ENCODE measurements around the gene ZDHHC7.
"Not testable (repeated sequence)": the region's sequence is repeated elsewhere in the genome, so short reads cannot be mapped to it uniquely, and the experiment has no call there.

ZDHHC7 gene

DNA sequence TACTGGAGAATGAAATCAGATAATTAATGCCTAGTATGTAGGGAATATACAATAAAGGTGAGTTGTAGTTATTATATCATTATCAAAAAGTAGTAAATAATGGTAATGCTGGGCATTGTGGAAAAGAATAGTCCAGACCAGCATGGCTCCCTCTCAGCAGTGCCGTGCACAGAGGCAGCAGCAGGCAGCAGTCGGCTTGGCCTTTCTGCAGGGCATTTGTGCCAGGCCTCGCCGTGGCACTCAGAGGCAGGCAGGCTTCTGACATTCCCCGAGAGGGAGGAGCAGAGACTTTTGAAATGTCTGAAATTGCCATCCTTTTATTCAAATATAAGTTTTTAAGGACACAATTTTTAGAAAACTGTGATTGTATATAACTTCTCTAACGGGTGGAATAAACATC lies 31.3 kb upstream of the ZDHHC7 start:
- peak; percentile 21 for DNase-seq (ENCODE audit: low spot score)

DNA sequence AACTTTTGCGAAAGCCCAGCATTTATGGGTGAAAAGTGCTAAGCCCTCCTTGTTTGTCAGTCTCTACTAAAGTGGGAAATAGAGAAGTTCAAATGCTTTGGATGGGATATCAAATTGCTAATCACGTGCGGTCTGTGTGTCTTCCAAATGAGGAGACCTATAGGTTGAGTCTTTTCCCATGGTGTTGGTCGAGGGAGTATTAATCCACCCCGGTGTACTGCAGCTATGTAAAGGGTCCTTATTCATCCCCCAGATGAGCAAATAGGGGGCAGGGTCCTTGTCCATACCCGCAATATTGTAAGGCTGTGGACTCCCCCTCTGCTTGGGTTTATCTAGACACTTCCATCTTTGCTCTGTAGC lies 30.8 kb upstream of the ZDHHC7 start:
- DNase-seq (ENCODE audit: low spot score), result no peak

DNA sequence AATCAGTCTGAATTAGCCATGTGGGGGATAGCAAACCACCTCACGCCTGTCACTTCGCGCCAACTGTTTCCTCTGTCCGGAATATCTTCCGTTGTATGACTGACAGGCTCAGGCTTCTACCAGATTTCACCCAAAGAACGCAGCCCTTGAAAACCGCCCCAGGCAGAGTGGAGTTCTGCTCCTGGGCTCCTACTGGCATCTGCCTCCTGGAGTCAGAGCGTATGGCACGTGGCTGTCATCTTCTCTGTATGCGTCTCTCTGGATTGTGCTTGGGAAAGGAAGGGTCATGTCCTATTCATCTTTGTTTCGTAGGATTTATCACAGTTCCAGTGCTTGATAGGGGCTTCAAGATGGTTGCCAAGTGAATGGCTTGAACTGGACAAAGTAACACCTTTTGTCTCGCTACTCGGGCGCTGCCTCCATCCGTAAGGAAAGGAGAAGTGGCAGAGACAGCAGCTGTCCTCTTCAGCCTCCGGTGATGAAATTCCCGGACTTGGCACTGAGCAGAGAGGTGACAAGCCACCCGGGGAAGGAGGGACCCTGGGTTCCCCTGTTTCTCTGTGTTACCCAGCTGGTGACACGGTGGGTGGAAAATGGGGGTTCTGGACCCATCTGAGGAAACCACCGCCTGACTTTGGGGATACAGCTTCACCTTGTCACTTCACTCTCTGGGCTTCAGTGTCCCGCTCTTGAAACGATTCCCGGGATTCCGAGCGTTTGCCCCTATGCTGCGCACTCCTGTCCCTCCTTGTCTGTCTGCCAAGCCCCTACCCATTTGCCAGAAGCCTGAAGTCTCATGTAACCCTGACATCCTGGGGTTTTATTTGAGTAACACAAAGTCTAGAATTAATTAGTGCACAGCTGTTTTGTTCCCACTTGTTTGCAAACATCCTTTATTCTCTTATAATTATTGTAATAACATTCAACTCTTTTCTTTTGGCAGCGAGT lies 30.2 kb upstream of the ZDHHC7 start:
- DNase-seq (ENCODE audit: low spot score), result peak; percentile 14

DNA sequence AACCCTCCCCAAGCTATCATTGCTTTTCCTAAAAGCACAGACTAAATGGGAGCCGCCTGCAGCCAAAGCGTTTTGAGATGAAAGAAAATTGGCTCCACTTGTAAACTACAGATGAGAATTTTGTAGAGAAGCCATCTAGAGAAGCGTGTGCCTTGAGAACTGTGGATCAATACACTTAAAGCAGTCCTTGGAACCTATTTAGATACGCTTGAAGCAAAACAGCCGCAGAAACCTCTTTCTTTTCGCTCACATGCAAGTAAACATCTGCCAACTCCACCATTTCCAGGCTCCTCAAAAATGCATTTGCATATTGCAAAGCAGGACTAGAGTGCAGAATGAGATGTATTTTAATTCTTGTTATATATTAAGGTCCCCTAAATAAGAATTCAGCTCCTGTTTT lies 29.4 kb upstream of the ZDHHC7 start:
- DNase-seq (ENCODE audit: low spot score), result no peak

DNA sequence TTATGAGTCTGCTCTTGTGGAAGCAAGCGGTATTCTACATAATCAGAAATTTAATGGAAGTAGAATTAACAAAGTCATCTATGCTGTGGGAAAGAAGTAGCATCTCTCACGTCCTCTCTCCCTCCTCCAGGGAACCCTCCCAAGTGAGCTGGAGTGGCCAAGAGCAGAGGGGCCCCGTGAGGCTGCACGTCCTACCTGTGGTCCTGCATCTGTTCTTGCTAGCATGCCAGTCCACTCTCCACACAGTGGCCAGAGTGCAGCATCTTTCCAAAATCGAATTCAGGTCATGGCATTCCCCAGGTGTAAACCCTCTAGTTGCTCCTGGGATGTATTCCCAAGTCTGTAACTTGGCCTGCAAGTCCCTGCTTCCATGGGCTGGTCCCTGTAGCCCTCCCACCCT lies 26.4 kb upstream of the ZDHHC7 start:
- DNase-seq (ENCODE audit: low spot score), result no peak

DNA sequence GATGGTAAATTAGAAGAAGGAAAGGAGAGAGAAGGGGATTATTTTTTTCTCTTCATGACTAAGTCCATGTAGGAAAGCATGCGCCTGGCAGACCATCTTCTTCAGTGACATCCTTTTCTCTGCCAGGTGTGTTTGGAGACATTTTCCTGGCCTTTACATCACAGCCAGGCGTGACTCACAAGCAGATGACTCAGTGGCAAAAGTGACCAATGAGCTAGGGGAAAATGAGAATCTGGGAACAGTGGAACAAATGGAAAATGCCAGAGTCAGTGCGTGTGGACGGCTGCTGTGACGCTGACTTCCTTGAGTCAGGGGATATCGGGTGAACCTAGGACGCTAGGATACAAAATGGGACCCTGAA lies 25.7 kb upstream of the ZDHHC7 start:
- no peak for DNase-seq (ENCODE audit: low spot score)

DNA sequence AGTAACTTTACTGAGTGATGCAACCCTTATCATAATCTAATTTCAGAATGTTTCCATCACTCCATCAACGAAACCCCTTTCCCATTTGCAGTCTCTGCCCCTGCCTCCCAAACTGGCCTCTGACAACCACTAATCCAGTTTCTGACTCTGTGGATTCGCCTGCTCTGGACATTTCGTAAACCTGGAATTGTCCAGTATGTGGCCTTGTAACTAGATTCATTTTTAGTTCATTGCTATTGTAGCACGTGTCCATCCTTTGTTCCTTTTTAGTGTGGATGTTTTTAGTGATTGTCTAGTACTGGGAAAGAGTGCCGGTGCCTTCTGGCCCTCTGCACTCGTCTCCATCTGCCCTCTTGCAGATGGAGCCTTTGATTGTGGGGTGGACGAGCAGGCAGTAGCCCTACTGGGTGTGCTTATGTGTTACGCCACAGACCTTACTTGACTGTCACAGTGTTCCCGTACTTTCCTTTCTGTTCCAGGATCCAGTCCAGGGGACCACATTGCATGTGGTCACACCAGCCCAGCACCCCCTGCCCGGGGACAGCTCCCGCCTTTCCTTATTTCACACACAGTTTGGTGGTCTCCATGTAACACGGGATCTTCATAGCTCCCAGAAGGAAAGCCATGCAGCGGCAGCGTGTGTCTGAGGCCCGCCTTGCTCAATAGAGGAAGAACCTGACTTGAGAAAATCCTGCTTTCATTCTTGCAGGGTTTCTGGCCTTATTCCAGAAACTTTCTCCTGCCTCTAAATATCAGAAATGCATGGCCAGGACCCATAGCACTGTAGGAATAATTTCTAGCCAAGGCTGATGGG lies 25.1 kb upstream of the ZDHHC7 start:
- DNase-seq (ENCODE audit: low spot score), result no peak

DNA sequence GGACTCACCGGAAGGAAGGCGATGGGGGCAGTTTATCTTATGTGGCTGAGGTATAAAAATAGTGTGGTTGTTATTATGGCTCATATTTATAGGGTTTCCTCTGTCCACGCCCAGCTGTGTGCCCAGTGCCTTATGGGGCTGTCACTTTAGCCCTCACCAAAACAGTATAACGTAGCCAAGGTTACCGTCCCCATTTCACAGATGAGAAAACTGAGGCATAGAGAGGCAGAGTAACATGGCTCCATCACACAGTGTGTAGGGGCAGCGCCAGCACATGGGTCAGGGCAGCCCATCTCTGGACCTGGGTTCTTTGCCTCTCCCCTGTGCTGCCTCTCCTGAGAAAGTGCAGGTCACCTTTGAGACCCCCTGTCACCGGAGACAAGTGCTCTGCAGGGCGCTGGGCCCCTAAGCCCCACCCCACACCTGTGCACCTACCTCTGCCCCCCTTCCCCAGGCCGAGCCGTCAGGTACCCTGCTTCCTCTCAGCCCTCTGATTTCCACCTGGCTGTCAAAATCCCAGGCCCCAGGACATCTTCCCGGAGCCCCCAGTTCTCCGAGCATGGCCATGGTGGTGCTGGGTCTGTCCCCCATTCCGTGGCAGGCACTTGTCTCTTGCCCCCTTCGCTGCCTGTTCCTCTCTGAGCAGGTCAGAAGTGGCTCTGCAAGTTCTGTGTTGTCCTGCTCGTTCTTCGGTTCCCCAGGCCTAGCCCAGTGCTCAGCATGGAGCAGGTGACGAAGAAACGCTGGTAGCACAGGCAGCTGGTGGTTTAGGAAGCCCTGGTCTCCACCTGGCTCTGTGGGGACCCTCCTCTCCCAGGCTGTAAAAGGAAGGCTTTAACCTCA lies 23.5 kb upstream of the ZDHHC7 start:
- no peak for DNase-seq (ENCODE audit: low spot score)

DNA sequence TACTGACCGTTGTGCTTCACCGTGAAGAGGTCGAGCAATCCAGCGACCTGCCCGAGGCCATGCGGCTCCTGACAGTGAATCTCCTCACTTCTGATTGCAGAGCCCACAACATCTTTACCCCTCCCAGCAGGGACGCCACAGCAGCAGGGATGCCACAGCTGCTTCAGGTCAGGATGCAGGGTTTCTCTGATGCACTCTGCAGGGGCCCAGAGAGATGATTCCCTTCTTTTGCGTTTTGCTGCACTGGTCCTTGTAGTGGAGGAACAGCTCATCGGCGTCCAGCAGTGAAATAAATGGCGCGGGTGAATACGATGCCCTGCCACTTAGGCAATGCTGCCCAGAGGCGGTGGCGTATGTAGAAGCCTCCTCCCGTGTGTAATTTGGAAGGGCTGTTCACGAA lies 21.8 kb upstream of the ZDHHC7 start:
- DNase-seq (ENCODE audit: low spot score), result no peak

DNA sequence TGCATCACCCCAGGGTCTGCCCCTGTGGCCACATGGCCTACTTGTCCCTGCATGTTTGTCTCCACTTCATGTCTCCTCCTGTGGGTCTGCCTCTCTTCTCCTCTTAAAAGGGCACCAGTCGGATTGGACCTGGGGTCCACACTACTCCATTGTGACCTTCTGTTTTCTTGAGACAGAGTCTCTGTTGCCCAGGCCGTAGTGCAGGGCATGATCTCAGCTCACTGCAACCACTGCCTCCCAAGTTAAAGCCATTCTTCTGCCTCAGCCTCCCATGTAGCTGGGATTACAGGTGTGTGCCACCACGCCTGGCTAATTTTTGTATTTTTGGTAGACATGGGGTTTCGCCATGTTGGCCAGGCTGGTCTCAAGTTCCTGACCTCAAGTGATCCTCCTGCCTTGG lies 20.9 kb upstream of the ZDHHC7 start:
- not testable (repeated sequence) for DNase-seq (ENCODE audit: low spot score)

DNA sequence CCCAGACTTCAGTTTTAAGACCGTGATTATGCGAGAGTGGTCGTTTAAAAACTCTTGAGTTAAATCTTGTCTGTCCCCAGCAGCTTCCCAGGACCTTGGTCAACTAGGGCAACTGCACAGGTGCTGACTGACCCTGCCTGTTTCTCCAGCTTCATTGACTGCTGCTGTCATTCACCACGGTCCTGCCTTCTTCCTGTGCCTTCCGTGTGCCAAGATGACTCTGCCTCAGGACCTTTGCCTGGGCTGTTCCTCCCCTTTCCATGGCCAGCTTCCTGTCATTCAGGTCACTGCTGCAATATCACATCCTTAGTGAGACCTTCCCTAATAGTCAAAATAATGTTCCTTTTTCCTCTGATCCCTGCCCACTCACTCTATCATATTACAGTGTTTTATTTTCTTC lies 20.1 kb upstream of the ZDHHC7 start:
- DNase-seq (ENCODE audit: low spot score), result no peak

DNA sequence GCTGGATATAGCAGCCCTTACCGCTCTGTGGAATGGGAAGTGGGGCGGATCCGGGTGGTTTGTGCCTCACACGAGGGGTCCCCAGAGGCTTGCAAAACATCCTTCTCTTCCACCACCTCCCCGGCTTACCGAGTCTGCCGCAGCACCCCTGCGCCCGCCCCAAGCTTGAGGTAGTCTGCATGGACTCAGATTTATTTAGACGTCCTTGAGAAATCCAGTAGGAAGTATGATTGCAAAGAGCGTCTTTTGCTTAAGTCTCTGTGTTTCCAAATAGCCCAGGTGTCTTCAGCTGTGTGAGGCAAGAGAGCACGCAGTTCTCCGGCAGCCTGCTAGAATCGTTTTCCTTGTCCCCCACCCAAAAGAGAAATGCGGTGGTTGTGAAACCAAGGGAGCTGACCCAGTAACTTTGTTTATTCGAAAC lies 18.7 kb upstream of the ZDHHC7 start:
- DNase-seq (ENCODE audit: low spot score), result no peak

DNA sequence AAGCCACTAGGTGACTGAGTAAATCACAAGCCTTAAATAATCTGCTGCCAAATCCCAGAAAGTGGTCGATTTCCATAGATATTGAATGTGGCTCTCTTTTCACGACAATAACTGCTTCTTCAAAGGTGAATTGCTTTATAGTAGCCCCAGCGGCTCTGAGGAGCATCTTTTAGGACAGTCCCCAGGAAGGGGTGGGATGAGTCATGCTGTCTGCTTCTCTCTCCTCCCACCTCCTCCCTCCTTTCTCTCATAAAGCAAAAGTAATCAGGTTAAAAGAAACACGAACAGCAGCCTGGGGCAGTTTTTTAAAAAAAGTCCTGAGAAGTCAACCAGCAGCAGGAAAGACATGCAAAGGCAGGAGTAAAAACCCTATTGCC lies 18.1 kb upstream of the ZDHHC7 start:
- no peak for DNase-seq (ENCODE audit: low spot score)

DNA sequence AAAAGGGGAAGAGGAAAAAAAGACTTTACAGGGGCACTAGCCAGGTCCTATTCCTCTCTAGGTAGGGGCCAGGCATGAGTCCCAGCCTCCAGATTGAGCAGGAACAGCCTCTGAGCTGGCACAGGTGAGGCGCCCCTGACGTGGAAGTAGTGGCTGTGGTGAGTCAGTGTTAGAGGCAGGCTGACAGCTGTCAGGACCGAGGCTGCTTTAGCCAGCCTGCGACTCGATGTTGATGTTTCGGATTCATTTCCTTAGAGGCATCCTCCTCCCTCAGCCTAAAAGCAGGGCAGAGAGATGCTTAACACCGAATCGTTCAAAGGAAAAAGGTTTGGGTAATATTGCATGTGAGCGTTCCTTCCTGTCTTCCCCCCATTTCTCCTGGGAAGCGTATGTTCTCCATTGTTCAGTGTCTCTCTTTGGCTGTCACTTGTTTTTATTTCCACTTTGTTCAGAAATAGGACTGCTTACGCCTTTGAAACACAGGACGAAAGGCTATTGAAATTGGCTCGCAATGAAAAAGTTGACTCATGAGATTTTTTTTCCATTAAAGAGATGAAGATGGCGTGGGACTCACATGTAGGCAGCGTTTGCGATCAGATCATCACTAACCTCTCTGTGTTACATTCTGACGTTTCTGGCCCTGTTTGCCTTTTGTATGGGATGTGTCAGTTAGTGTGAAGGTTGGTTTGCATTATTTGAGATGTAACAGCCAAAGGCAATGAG lies 17.5 kb upstream of the ZDHHC7 start:
- no peak for DNase-seq (ENCODE audit: low spot score)

DNA sequence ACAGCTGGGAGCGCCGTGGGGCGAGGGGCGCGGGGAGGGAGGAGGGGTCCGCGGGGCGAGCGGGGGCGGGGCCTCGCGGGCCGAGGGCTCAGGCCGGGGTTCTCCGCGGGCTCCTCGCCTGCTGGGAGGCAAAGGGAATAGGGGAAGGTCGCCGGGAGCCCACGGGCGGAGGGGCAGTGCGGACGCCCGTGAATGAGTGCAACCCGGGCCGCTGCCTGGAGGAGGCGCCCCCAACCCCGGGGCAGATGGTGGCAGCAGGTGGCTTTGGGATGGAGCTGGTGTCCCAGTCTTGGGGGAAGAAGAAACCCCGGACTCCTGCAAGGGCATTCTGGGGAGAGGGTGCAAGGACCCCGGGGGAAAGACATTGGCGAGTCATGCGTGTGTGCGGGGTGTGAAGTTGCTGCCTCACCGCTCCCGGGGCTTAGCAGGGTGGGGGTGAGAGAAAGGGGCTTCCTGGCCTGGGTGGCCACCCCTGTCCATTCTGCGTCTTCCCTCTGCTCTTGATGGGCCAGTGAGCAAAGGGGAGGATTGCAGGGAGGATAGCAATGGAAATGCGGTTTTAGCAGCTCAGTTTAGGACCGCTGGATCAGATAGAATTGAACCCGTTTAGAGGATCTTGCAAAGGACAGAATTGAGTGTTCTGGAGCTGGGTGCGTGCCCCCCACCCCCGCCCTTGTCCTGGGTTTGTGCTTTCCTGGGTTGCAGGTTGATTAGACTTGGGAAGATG lies 16.8 kb upstream of the ZDHHC7 start:
- no peak for DNase-seq (ENCODE audit: low spot score)

DNA sequence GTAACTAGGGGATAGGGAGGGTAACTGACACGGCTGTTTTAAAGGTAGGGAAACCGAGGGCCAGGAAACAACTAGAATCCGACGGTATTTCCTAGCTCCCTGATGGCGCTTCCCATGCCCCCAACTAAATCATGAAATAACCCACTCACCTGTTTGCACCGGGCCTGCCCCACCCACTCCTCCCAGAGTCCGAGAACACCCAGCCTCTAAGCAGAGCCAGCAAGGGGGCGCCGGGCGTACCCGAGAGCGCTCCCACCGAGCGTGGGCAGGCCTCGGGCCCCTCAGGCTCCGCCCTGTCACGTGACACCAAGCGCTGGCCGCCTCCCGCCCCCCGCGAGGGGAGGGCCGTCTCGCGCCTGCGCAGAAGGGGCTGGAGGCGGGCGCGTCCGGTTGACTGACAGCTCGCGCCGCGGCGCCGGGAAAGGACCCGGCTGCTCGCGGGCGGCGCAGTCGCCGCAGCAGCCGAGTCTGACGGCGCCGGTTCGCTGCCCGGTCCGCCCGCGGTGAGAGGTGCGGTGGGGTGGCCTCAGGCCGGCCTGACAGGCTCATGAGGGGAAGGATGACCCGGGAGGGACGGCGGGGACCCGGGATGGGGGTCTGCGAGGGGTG lies 16.1 kb upstream of the ZDHHC7 start, which contains the start of gene KIAA0513:
Gene KIAA0513 (plus strand): TSS at position 447 of the 609 bp plus-strand sequence. CDS start 39,277 bp downstream, outside the sequence.
- DNase-seq (ENCODE audit: low spot score), result peak; percentile 96

DNA sequence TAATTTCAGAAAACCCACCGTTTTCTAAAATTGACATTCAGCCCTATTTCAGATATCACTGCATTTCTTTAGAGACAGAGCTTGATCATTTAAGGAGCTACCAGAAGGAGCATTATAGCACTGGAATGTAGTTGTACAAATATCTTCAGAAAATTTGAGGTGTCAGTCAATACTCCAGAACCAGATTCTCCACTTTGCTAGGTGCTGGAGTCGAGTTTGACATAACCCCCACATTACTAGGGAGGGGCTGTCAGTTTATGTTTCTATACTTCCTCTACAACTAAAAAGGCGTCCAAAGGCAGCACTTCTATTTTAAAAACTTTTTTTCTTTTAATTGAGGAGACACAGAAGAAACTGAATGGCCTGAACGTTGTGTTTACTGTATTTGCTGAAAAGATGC lies 15.4 kb upstream of the ZDHHC7 start:
- no peak for DNase-seq (ENCODE audit: low spot score)

DNA sequence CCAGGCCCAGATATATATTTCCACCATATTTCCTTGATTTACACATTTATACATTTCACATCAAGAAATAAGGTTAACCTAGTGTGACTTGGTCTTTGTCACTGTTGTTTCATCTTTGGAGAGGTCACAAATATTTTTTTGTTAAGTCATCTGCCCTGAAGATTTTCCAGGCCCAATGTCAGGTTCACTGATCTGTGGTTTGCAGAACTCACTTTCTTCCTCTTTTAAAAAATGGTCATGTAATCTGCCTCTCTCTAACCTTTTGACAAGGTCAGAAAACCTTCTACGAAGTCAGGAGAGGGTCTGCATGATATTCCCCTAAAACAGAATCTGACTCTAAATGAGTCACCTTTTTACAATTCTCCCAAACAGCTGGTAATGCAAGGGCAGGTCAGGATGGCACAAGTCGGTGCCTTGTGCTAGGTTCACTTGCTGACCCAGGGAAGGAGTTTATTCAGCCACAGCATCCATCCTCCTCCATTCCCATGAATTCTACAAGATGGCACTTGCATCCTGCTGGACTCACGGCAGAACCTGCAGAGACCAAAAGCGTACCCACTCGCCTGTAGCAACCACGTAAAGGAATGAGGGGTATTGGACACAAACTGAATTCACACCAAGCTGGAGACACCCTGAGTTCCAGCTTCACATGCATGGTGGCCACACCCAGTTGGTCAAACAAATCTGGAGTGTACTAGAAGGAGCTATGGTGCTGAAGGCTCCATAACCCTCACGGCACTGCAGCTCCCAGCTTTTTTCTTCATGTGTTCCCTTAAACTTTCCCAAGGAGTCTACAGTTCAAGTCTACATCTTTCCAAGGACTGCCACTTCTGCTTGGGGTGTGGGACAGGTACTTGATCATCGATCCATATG lies 14.7 kb upstream of the ZDHHC7 start:
- DNase-seq (ENCODE audit: low spot score), result no peak

DNA sequence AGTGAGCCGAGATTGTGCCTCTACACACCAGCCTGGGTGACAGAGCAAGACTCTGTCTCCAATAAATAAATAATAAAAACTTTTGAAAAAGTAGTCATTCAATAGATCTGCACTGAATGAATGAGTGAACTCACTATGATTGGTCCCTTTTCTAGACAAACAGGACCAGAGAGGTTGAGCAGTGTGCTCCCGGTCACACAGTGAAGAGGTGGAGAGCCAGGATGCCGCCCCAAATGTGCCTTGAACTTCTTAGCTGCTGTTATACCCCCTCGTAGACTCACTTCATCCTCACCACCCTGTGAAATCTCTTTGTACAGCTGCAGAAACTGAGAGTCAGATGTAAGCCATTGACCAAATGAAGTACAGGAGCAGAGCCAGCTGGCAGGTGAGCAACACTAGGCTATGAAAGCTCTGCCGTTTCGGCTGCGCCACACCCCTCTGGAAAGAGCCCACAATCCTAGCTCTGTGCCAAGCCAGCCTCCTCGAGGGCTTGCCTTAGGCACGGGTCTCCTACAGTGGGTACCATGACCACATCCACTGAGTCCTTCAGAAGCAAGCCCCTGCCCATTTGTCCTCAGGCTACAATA lies 8.4 kb upstream of the ZDHHC7 start:
- no peak for DNase-seq (ENCODE audit: low spot score)
